ENCODE data around the gene PITHD1. TPM values are rescaled to one million over a fixed set of nuclear protein-coding genes. Genes with fewer than 3 reads are reported as not detected.

Gene PITHD1
- total RNA-seq, 1 donor: 43.8 TPM

DNA sequence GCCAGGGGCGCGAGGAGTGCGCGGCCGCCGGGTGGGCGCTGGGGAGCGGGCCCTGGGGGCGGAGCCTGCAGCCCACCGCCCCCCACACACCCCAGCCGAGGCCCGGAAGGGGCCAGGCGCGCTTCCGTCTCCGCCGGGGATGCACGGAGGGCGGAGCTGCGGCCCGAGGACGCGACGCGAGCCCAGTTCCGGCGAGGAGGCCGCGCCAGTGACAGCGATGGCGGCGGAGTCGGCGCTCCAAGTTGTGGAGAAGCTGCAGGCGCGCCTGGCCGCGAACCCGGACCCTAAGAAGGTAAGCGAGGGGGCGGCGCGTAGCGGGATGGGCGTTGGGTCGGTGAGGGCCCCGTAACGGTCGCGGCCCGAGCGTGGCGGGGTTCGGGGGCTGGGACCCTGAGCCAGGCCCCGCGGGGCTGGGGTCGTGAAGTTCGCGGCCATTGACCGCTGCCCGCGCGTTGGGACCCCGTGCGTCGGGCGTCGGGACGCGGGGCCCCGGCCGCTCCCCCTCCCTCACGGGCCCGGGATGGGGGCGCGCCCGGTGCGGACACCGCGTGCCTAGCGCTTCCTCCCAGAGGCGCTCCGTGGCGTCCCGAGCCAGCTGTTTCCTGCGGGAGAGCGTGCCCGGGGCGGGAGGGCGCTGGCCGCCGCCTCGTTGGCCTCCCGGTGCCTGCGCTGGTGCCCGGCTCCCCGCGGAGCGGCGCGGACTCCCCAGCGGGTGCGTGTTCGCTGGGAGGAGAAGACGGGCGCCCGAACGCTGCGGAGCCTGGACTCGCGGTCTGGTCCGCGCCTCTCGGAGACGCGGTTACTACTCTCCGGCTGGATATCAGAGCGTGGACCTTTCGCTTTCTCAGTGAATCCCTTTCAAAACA is 34.7 kb upstream of the PITHD1 start, which contains the start of gene ELOA:
ELOA (plus strand) TSS at position 185 of the 866 bp plus-strand sequence; CDS start at position 218, 33 bp downstream.
- TF ChIP-seq, protein P1, sequence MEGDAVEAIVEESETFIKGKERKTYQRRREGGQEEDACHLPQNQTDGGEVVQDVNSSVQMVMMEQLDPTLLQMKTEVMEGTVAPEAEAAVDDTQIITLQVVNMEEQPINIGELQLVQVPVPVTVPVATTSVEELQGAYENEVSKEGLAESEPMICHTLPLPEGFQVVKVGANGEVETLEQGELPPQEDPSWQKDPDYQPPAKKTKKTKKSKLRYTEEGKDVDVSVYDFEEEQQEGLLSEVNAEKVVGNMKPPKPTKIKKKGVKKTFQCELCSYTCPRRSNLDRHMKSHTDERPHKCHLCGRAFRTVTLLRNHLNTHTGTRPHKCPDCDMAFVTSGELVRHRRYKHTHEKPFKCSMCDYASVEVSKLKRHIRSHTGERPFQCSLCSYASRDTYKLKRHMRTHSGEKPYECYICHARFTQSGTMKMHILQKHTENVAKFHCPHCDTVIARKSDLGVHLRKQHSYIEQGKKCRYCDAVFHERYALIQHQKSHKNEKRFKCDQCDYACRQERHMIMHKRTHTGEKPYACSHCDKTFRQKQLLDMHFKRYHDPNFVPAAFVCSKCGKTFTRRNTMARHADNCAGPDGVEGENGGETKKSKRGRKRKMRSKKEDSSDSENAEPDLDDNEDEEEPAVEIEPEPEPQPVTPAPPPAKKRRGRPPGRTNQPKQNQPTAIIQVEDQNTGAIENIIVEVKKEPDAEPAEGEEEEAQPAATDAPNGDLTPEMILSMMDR (IDR thresholded peaks at IDR 0.05; ENCODE audit: insufficient read depth, low read length): no peak
- DNase-seq (ENCODE audit: low read depth): peak; percentile 48
- peak within 1 kb of the TSS; percentile 85 for H3K4me3 ChIP-seq (ENCODE audit: low read depth, low read length)

DNA sequence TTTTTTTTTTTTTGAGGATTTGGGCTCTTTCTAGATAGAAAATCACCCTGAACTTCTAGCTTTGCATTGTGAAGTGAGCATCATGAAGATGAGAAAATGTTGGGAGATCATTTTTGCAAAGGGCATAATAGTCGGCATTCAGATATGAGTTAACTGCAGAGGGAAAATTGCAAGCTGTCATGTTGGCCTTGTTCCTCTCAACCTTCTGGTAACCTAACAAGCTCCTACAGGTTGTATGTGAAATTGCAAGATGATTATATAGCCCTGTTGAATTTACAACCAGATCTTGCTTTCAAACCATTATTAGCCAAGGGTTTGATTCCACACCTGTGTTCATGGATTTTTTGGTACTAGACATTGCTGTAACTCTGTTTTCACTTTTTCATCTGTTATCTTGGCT is 32.7 kb upstream of the PITHD1 start:
- peak; percentile 60 for DNase-seq (ENCODE audit: low read depth)
- TF ChIP-seq, protein P1 (IDR thresholded peaks at IDR 0.05; ENCODE audit: insufficient read depth, low read length): peak; percentile 62
- peak overlapping the region; percentile 3 for H3K4me3 ChIP-seq (ENCODE audit: low read depth, low read length)

DNA sequence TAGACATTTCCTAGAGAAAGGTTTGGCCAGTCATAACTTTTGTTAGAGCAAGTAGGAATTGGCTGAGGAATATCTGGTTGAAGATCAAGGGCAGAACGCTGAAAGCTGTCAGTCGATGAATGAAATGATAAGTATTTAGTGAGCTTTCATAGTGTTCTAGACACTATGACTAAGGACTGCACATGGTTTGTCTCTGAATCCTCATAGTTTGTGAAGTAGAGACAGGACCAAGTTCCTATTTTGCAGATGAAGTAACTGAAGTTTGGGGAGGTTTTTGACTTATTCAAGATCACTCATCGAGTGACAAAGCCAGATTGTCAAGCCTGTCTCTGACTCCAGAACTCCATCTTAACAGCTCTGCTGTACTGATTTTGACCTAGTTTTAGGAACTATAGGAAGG is 30.2 kb upstream of the PITHD1 start:
- DNase-seq (ENCODE audit: low read depth): no peak
- TF ChIP-seq, protein P1 (IDR thresholded peaks at IDR 0.05; ENCODE audit: insufficient read depth, low read length): no peak

DNA sequence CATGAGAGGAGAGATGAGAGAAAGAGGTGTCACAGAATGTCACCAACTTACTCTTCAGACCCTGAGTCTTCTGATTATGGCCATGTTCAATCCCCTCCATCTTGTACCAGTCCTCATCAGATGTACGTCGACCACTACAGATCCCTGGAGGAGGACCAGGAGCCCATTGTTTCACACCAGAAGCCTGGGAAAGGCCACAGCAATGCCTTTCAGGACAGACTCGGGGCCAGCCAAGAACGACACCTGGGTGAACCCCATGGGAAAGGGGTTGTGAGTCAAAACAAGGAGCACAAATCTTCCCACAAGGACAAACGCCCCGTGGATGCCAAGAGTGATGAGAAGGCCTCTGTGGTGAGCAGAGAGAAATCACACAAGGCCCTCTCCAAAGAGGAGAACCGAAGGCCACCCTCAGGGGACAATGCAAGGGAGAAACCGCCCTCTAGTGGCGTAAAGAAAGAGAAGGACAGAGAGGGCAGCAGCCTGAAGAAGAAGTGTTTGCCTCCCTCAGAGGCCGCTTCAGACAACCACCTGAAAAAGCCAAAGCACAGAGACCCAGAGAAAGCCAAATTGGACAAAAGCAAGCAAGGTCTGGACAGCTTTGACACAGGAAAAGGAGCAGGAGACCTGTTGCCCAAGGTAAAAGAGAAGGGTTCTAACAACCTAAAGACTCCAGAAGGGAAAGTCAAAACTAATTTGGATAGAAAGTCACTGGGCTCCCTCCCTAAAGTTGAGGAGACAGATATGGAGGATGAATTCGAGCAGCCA is 27.0 kb upstream of the PITHD1 start:
- DNase-seq (ENCODE audit: low read depth): peak; percentile 50
- TF ChIP-seq, protein P1 (IDR thresholded peaks at IDR 0.05; ENCODE audit: insufficient read depth, low read length): peak; percentile 60

More for the DNA sequence above, 30.2 kb upstream of the PITHD1 start:
- no peak overlapping the region for H3K4me3 ChIP-seq (ENCODE audit: low read depth, low read length)

DNA sequence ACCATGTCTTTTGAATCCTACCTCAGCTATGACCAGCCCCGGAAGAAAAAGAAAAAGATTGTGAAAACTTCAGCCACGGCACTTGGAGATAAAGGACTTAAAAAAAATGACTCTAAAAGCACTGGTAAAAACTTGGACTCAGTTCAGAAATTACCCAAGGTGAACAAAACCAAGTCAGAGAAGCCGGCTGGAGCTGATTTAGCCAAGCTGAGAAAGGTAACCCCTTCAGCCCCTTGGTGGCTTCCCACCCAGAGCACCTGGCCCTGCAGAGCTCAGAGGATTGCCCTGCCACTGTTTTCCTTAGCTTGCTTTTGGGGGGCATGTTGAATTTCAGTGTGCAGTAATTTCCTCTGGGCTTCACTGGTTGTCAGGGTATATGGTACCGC is 26.4 kb upstream of the PITHD1 start:
- DNase-seq (ENCODE audit: low read depth): no peak
- no peak overlapping the region for H3K4me3 ChIP-seq (ENCODE audit: low read depth, low read length)
- TF ChIP-seq, protein P1 (IDR thresholded peaks at IDR 0.05; ENCODE audit: insufficient read depth, low read length): no peak

More for the DNA sequence above, 27.0 kb upstream of the PITHD1 start:
- no peak overlapping the region for H3K4me3 ChIP-seq (ENCODE audit: low read depth, low read length)

DNA sequence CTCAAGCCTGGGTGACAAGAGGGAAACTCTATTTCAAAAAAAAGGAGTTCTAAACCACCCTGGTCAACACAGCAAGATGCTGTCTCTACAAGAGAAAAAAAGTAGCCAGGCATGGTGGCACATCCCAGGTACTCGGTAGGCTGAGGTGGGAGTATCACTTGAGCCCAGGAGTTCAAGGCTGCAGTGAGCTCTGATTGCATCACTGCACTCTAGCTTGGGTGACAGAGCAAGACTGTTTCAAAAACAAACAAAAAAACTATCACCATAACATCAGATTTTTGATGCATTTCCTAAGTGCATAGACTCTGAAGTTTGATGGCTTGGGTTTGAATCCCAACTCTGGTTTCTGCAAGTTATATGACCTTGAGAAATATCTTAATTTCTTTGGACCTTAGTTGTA is 25.3 kb upstream of the PITHD1 start:
- no peak for DNase-seq (ENCODE audit: low read depth)
- TF ChIP-seq, protein P1 (IDR thresholded peaks at IDR 0.05; ENCODE audit: insufficient read depth, low read length): no peak
- H3K4me3 ChIP-seq (ENCODE audit: low read depth, low read length): no peak overlapping the region

Data from fibroblast of the aortic adventitia (primary cell).